A549 (cell line): ENCODE data around the gene ABCC4. TPM values are rescaled to one million over a fixed set of nuclear protein-coding genes. Genes with fewer than 3 reads are reported as not detected.

Experiments used
- ATAC-seq, 2 experiments: fragments of 200-7000 bp in 1 of 2; fragments of >200 bp in 1 of 2; cut with Nextera tagmentation in 1 of 2; cut with Tn5 transposase in 1 of 2; 3 replicates each; pipeline versions ENCODE4 v1.8.0 to v1.9.1; 2018 to 2020; ENCODE audit warnings: mild to moderate bottlenecking in 1 of 2, moderate library complexity in 1 of 2
- CTCF ChIA-PET: fragments of 300-600 bp; sonication (Branson Sonifier 250); formaldehyde crosslinking; extraction: SDS; loops from one replicate; lab custom pipeline; 2021; ENCODE audit warnings: antibody characterized with exemption, inconsistent platforms; lab: Yijun Ruan, JAX
- POLR2A ChIA-PET: fragments of 350-600 bp; formaldehyde crosslinking; extraction: SDS; loops from one replicate; lab custom pipeline; 2021; ENCODE audit warnings: antibody characterized with exemption, inconsistent platforms; lab: Yijun Ruan, JAX
- DNase-seq, 2 experiments: peaks; one replicate each; pipeline versions ENCODE4 v3.0.0 to v3.0.0-alpha.2; 2011 to 2016; ENCODE audit warnings: low read depth in 1 of 2, low spot score in 1 of 2
- FAIRE-seq: peaks from 2 replicates; lab custom pipeline; 2011; peaks lifted over from hg19 to GRCh38; lab: Jason Lieb, UNC
- H3K27ac ChIP-seq, 2 experiments: fragments of >200 bp; sonication (Bioruptor Twin); formaldehyde crosslinking; 3 replicates each; pipeline ENCODE4 v1.5.1; 2016 to 2017
- H3K4me1 ChIP-seq: fragments of >200 bp; sonication (Bioruptor Twin); formaldehyde crosslinking; 3 replicates; pipeline ENCODE4 v1.6.1; 2016
- H3K4me2 ChIP-seq: fragments of >200 bp; sonication (Bioruptor Twin); formaldehyde crosslinking; 3 replicates; pipeline ENCODE4 v1.6.1; 2016
- H3K4me3 ChIP-seq: fragments of >200 bp; sonication (Bioruptor Twin); formaldehyde crosslinking; 3 replicates; pipeline ENCODE4 v1.5.1; 2016
- H3K9me3 ChIP-seq: fragments of >200 bp; sonication (Bioruptor Twin); formaldehyde crosslinking; 3 replicates; pipeline ENCODE4 v1.6.1; 2016
- BCL3 ChIP-seq: fragments of >200 bp; sonication (Bioruptor Twin); formaldehyde crosslinking; IDR thresholded peaks from 3 replicates; pipeline ENCODE4 v1.6.1; 2016
- CBX2 ChIP-seq: fragments of 200-600 bp; sonication (generic); IDR thresholded peaks from 2 replicates; pipeline ENCODE4 v1.6.1; 2016; ENCODE audit warnings: low read depth, mild to moderate bottlenecking, borderline replicate concordance
- CEBPB ChIP-seq, 2 experiments: fragments of >200 bp in 1 of 2; sonication (Bioruptor Twin) in 1 of 2; formaldehyde crosslinking in 1 of 2; IDR thresholded peaks; 2 replicates each; pipeline ENCODE4 v1.6.1; 2012 to 2016
- CTCF ChIP-seq: fragments of >200 bp; sonication (Bioruptor Twin); formaldehyde crosslinking; IDR thresholded peaks from 3 replicates; pipeline ENCODE4 v1.5.1; 2016
- E2F6 ChIP-seq: IDR thresholded peaks from 2 replicates; pipeline ENCODE4 v1.6.1; 2012; ENCODE audit warnings: low read depth, borderline replicate concordance
- ELK1 ChIP-seq: fragments of 150-350 bp; IDR thresholded peaks from 2 replicates; pipeline ENCODE4 v1.6.1; 2014; ENCODE audit warnings: low read depth, mild to moderate bottlenecking, low read length
- HDAC2 ChIP-seq: fragments of 200-600 bp; sonication (generic); IDR thresholded peaks from 2 replicates; pipeline ENCODE4 v1.6.1; 2016
- HEYL ChIP-seq: fragments of 250-450 bp; sonication (Bioruptor Pico); IDR thresholded peaks from 2 replicates; pipeline ENCODE4 v1.8.0; 2021; ENCODE audit warnings: mild to moderate bottlenecking, moderate library complexity
- HMGXB4 ChIP-seq: fragments of 250-450 bp; sonication (Bioruptor Pico); IDR thresholded peaks from 2 replicates; pipeline ENCODE4 v1.5.0; 2021; ENCODE audit warnings: mild to moderate bottlenecking, moderate library complexity, borderline replicate concordance
- JUN ChIP-seq, 2 experiments: fragments of >200 bp; sonication (Bioruptor Twin); formaldehyde crosslinking; IDR thresholded peaks; 2 replicates in 1 of 2; 3 replicates in 1 of 2; pipeline ENCODE4 v1.6.1; 2016 to 2017
- KDM5A ChIP-seq: fragments of 200-600 bp; sonication (generic); IDR thresholded peaks from 2 replicates; pipeline ENCODE4 v1.6.1; 2016; ENCODE audit warnings: antibody characterized with exemption, mild to moderate bottlenecking
- MAX ChIP-seq: IDR thresholded peaks from 2 replicates; pipeline ENCODE4 v1.6.1; 2012
- NFE2L2 ChIP-seq: fragments of 150-350 bp; conservative IDR thresholded peaks from 2 replicates; pipeline ENCODE4 v1.6.1; 2014; ENCODE audit warnings: low read length
- PBX3 ChIP-seq: IDR thresholded peaks from 2 replicates; pipeline ENCODE4 v1.6.1; 2012
- RAD21 ChIP-seq, 2 experiments: fragments of >200 bp in 1 of 2; sonication (Bioruptor Twin) in 1 of 2; formaldehyde crosslinking in 1 of 2; IDR thresholded peaks in 1 of 2; conservative IDR thresholded peaks in 1 of 2; 2 replicates in 1 of 2; 3 replicates in 1 of 2; pipeline ENCODE4 v1.6.1; 2012 to 2018; ENCODE audit warnings: inconsistent platforms in 1 of 2
- REST ChIP-seq: fragments of 200-600 bp; sonication (generic); IDR thresholded peaks from 2 replicates; pipeline ENCODE4 v1.6.1; 2016; ENCODE audit warnings: antibody characterized with exemption, mild to moderate bottlenecking, moderate library complexity
- RNF2 ChIP-seq: fragments of 200-600 bp; sonication (generic); IDR thresholded peaks from 2 replicates; pipeline ENCODE4 v1.6.1; 2016; ENCODE audit warnings: low read depth, mild to moderate bottlenecking, antibody characterized with exemption, moderate library complexity, borderline replicate concordance
- SMC3 ChIP-seq: fragments of >200 bp; sonication (Bioruptor Twin); formaldehyde crosslinking; IDR thresholded peaks from 3 replicates; pipeline ENCODE4 v1.6.1; 2018; ENCODE audit warnings: inconsistent platforms
- ZC3H11A ChIP-seq: fragments of 450-650 bp; IDR thresholded peaks from 2 replicates; pipeline ENCODE4 v1.6.1; 2014; ENCODE audit warnings: antibody characterized with exemption, mild to moderate bottlenecking
- WGBS: methylation state at CpG from one replicate; pipeline ENCODE4 v1.1.6; 2017; ENCODE audit errors: missing lambda C conversion rate; 5-methylcytosine and 5-hydroxymethylcytosine counted together
- polyA plus RNA-seq, 4 experiments: library from polyadenylated mRNA; depleted of rRNA in 3 of 4; stranded (reverse); fragments of >200 nt; fragmentation: RNase III in 1 of 4; extraction: RNeasy Plus Mini Kit Qiagen cat#74134 plus additional on column Dnase treatment in 1 of 4; gene quantifications; 2 replicates in 3 of 4; 3 replicates in 1 of 4; pipeline ENCODE4 v1.2.3, GENCODE V29; 2011 to 2017

The ABCC4 gene
- polyA plus RNA-seq, 2 of the 4 experiments (the other 2 are of a cell fraction), result 23.5 to 56.2 TPM

GRCh38 chr13:95258619-95259194 is 42.5 kb downstream of the ABCC4 start (continued):
- TF ChIP-seq HMGXB4 (CRISPR knock-in tag), result no peak
- no peak for TF ChIP-seq ZC3H11A
- peak in 1 of 2 experiments; percentile 13; a peak in 2 of 5 replicates for TF ChIP-seq RAD21 (conservative IDR thresholded peaks at IDR 0.05 in 1 of 2, IDR thresholded peaks at IDR 0.05 in 1 of 2)
- TF ChIP-seq MAX, result peak; percentile 58
- no peak for TF ChIP-seq CBX2
- TF ChIP-seq JUN (IDR thresholded peaks at IDR 0.05), result peak; percentile 51 to 69; a peak in 3 of 5 replicates

GRCh38 chr13:95258098-95258497 is 43.2 kb downstream of the ABCC4 start:
- Histone ChIP-seq H3K4me2 (peak overlapping the region; percentile 64), H3K4me3 (no peak overlapping the region), H3K4me1 (peaks cover 92% of the 10 kb centered on the region), H3K9me3 (no peaks in the 10 kb centered on the region), H3K27ac (peak overlapping the region; percentile 92 to 93)
- ChIA-PET POLR2A (no interaction called here), CTCF (interaction anchor here (1.9 kb wide), 1 partner anchor 39 kb away, joined by 4 read pairs; no protein-coding TSS in a partner anchor)
- ATAC-seq (no peak), DNase-seq (no peak), FAIRE-seq (no peak)
- 89% methylated on average over 5 of the region's 5 CpGs for WGBS
- TF ChIP-seq CEBPB (IDR thresholded peaks at IDR 0.05) (no peak), KDM5A (no peak)

- H3K27ac ChIP-seq, result peak overlapping the region; percentile 92 to 93
- H3K4me3 ChIP-seq, result no peak overlapping the region
- H3K4me2 ChIP-seq, result peak overlapping the region; percentile 70
- peak; percentile 39 to 87 for DNase-seq
- WGBS, result 3% methylated on average over 6 of the region's 7 CpGs
- peaks cover 93% of the 10 kb centered on the region for H3K4me1 ChIP-seq
- peak; percentile 88 for ATAC-seq
- no peaks in the 10 kb centered on the region for H3K9me3 ChIP-seq
- FAIRE-seq, result no peak
- ChIA-PET POLR2A (interaction anchor here (0.5 to 1.5 kb wide), 6 partner anchors 12 to 285 kb away, joined by 3 to 11 read pairs (median 4); no protein-coding TSS in a partner anchor), CTCF (interaction anchor here (0.7 to 1.6 kb wide), 8 partner anchors 12 to 125 kb away, joined by 3 to 5 read pairs (median 3); partner anchors contain the start of gene ABCC4)
- TF ChIP-seq RNF2 (no peak), MAX (peak; percentile 84), CTCF (no peak), HDAC2 (no peak), JUN (IDR thresholded peaks at IDR 0.05) (peak; percentile 91 to 92; a peak in 4 of 5 replicates), HEYL (CRISPR knock-in tag) (no peak), PBX3 (peak; percentile 72; the same call in 1 of the 2 replicates), NFE2L2 (no peak), E2F6 (no peak), SMC3 (0 out of 3 replicates have a peak, but pooled peaks have one; percentile 19), REST (no peak), BCL3 (0 out of 3 replicates have a peak, but pooled peaks have one; percentile 64), ELK1 (no peak), CBX2 (no peak)
Measured at GRCh38 chr13:95256091-95256490, 45.2 kb downstream of the ABCC4 start.
